Measurements from ENCODE around the gene ARV1. TPM values are rescaled to one million over a fixed set of nuclear protein-coding genes. Genes with fewer than 3 reads are reported as not detected.

ARV1 gene
- total RNA-seq, 1 experiment from 2014 or later = 25.9 TPM

GRCh38 chr1:230985711-230986110, 6.8 kb downstream of the ARV1 start:
- CTCF ChIA-PET = no interaction called here
- intact Hi-C loops (cut with micrococcal nuclease; ENCODE audit: unreplicated experiment) (no loop called here), in situ Hi-C loops (cut with HindIII; ENCODE audit: low pct_unique_long_range_greater_than_20kb, low sequenced_read_pairs) (no loop called here)
- no peak for TF ChIP-seq TCF7L2 (IDR thresholded peaks at IDR 0.05; ENCODE audit: low read depth, low read length)
- no peak for TF ChIP-seq CTCF (IDR thresholded peaks at IDR 0.05)
- TF ChIP-seq REST (IDR thresholded peaks at IDR 0.05; ENCODE audit: insufficient read depth in 1 of 2, low read depth in 2 of 2, low read length in 1 of 2) = no peak
- no peak for TF ChIP-seq SIN3A (IDR thresholded peaks at IDR 0.05; ENCODE audit: borderline replicate concordance, insufficient read depth, low read depth, low read length)
- no peak for TF ChIP-seq POLR2AphosphoS5 (IDR thresholded peaks at IDR 0.05; ENCODE audit: low read depth, low read length)
- H3K36me3 ChIP-seq (ENCODE audit: control insufficient read depth, insufficient read depth, low read length) = peaks cover 9% of the 10 kb centered on the region; the same call in 1 of the 2 replicates
- no peaks in the 10 kb centered on the region for H3K27me3 ChIP-seq (ENCODE audit: control insufficient read depth, insufficient read depth, low read length)
- H3K4me1 ChIP-seq (ENCODE audit: control insufficient read depth, insufficient read depth, low read length) = no peaks in the 10 kb centered on the region
- POLR2A ChIA-PET = no interaction called here
- no TSS peak for BruUV-seq (replicated peaks)
- no peak overlapping the region for H3K27ac ChIP-seq (ENCODE audit: low read length)
- no peaks in the 10 kb centered on the region for H3K9me3 ChIP-seq (ENCODE audit: control insufficient read depth, insufficient read depth, low read depth, low read length)
- no peak for DNase-seq (ENCODE audit: low read depth, low spot score)
- H3K4me3 ChIP-seq (ENCODE audit: low read depth in 2 of 2, low read length in 2 of 2) = no peak overlapping the region
- no peak for ATAC-seq

DNA sequence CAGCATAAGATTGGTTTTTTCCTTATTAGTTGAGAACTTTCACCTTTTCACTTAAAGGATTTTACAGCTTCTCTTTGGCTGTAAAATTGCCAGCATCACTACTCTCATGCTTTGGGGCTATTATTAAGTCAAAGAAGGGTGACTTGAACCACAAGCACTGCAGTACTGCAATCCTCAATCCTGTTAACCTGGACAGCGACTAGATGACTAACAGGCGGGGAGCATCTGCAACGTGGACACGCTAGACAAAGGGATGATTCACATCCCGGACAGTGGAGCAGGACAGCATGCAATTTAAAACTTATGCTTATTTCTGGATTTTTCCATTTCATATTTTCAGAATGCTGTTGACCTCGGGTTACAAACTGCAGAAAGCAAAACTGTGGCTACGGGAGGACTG, 8.1 kb downstream of the ARV1 start:
- ChIA-PET CTCF (no interaction called here), POLR2A (no interaction called here)
- Histone ChIP-seq H3K9me3 (ENCODE audit: control insufficient read depth, insufficient read depth, low read depth, low read length) (no peaks in the 10 kb centered on the region), H3K36me3 (ENCODE audit: control insufficient read depth, insufficient read depth, low read length) (peaks cover 13% of the 10 kb centered on the region; the same call in 1 of the 2 replicates), H3K27ac (ENCODE audit: low read length) (no peak overlapping the region), H3K4me3 (ENCODE audit: low read depth in 2 of 2, low read length in 2 of 2) (no peak overlapping the region), H3K27me3 (ENCODE audit: control insufficient read depth, insufficient read depth, low read length) (no peaks in the 10 kb centered on the region), H3K4me1 (ENCODE audit: control insufficient read depth, insufficient read depth, low read length) (no peaks in the 10 kb centered on the region)
- no TSS peak for BruUV-seq (replicated peaks)
- ATAC-seq (no peak), DNase-seq (ENCODE audit: low read depth, low spot score) (no peak)
- no peak for TF ChIP-seq CTCF (IDR thresholded peaks at IDR 0.05)
- TF ChIP-seq SIN3A (IDR thresholded peaks at IDR 0.05; ENCODE audit: borderline replicate concordance, insufficient read depth, low read depth, low read length) = no peak
- TF ChIP-seq POLR2AphosphoS5 (IDR thresholded peaks at IDR 0.05; ENCODE audit: low read depth, low read length) = no peak
- TF ChIP-seq TCF7L2 (IDR thresholded peaks at IDR 0.05; ENCODE audit: low read depth, low read length) = no peak
- TF ChIP-seq REST (IDR thresholded peaks at IDR 0.05; ENCODE audit: insufficient read depth in 1 of 2, low read depth in 2 of 2, low read length in 1 of 2) = no peak
- intact Hi-C loops (cut with micrococcal nuclease; ENCODE audit: unreplicated experiment) = no loop called here
- in situ Hi-C loops (cut with HindIII; ENCODE audit: low pct_unique_long_range_greater_than_20kb, low sequenced_read_pairs) = no loop called here

Data from Panc1 (cell line).